ENCODE measurements around the gene SFSWAP.

The SFSWAP gene

GRCh38 chr12:131832321-131833231, 121.7 kb downstream of the SFSWAP start:
- H2AFZ ChIP-seq (ENCODE audit: low read depth), result no peak overlapping the region
- H3K36me3 ChIP-seq (ENCODE audit: insufficient read depth), result no peaks in the 10 kb centered on the region
- H3K4me2 ChIP-seq, result no peak overlapping the region
- H3K9ac ChIP-seq, result no peak overlapping the region
- no peak overlapping the region for H3K27ac ChIP-seq
- no peak for TF ChIP-seq CTCF (conservative IDR thresholded peaks at IDR 0.05; ENCODE audit: low read depth, low read length)
- peaks cover 13% of the 10 kb centered on the region for H3K27me3 ChIP-seq (ENCODE audit: insufficient read depth, low read depth)
- no peaks in the 10 kb centered on the region for H4K20me1 ChIP-seq (ENCODE audit: insufficient read depth)
- H3K4me3 ChIP-seq (IDR thresholded peaks at IDR 0.05; ENCODE audit: insufficient read depth, low read depth, low read length), result no peak overlapping the region
- no peaks in the 10 kb centered on the region for H3K4me1 ChIP-seq (ENCODE audit: low read depth, poor library complexity, severe bottlenecking)
- no peaks in the 10 kb centered on the region for H3K79me2 ChIP-seq (ENCODE audit: insufficient read depth, low read depth)

GRCh38 chr12:131833288-131833895, 122.5 kb downstream of the SFSWAP start:
- 0 out of 2 replicates have a peak, but pooled peaks have one; percentile 27 for TF ChIP-seq CTCF (conservative IDR thresholded peaks at IDR 0.05; ENCODE audit: low read depth, low read length)
- H4K20me1 ChIP-seq (ENCODE audit: insufficient read depth), result no peaks in the 10 kb centered on the region
- H3K9ac ChIP-seq, result no peak overlapping the region
- H2AFZ ChIP-seq (ENCODE audit: low read depth), result no peak overlapping the region
- no peaks in the 10 kb centered on the region for H3K4me1 ChIP-seq (ENCODE audit: low read depth, poor library complexity, severe bottlenecking)
- no peaks in the 10 kb centered on the region for H3K79me2 ChIP-seq (ENCODE audit: insufficient read depth, low read depth)
- peaks cover 13% of the 10 kb centered on the region for H3K27me3 ChIP-seq (ENCODE audit: insufficient read depth, low read depth)
- no peaks in the 10 kb centered on the region for H3K36me3 ChIP-seq (ENCODE audit: insufficient read depth)
- no peak overlapping the region for H3K27ac ChIP-seq
- no peak overlapping the region for H3K4me3 ChIP-seq (IDR thresholded peaks at IDR 0.05; ENCODE audit: insufficient read depth, low read depth, low read length)
- H3K4me2 ChIP-seq, result no peak overlapping the region

- Histone ChIP-seq H3K36me3 (ENCODE audit: insufficient read depth) (no peaks in the 10 kb centered on the region), H3K4me1 (ENCODE audit: low read depth, poor library complexity, severe bottlenecking) (no peaks in the 10 kb centered on the region), H4K20me1 (ENCODE audit: insufficient read depth) (no peaks in the 10 kb centered on the region), H3K4me3 (IDR thresholded peaks at IDR 0.05; ENCODE audit: insufficient read depth, low read depth, low read length) (no peak overlapping the region), H2AFZ (ENCODE audit: low read depth) (no peak overlapping the region), H3K27ac (no peak overlapping the region), H3K9ac (no peak overlapping the region), H3K79me2 (ENCODE audit: insufficient read depth, low read depth) (no peaks in the 10 kb centered on the region), H3K4me2 (no peak overlapping the region), H3K27me3 (ENCODE audit: insufficient read depth, low read depth) (peaks cover 13% of the 10 kb centered on the region)
- no peak for TF ChIP-seq CTCF (conservative IDR thresholded peaks at IDR 0.05; ENCODE audit: low read depth, low read length)
Observed at GRCh38 chr12:131833896-131834641, 123.2 kb downstream of the SFSWAP start.

GRCh38 chr12:131834798-131835615, 124.1 kb downstream of the SFSWAP start:
- no peak overlapping the region for H3K9ac ChIP-seq
- no peaks in the 10 kb centered on the region for H4K20me1 ChIP-seq (ENCODE audit: insufficient read depth)
- H3K27me3 ChIP-seq (ENCODE audit: insufficient read depth, low read depth), result peaks cover 7% of the 10 kb centered on the region
- H3K4me1 ChIP-seq (ENCODE audit: low read depth, poor library complexity, severe bottlenecking), result no peaks in the 10 kb centered on the region
- no peak overlapping the region for H3K4me3 ChIP-seq (IDR thresholded peaks at IDR 0.05; ENCODE audit: insufficient read depth, low read depth, low read length)
- no peaks in the 10 kb centered on the region for H3K36me3 ChIP-seq (ENCODE audit: insufficient read depth)
- H3K4me2 ChIP-seq, result no peak overlapping the region
- no peak overlapping the region for H3K27ac ChIP-seq
- TF ChIP-seq CTCF (conservative IDR thresholded peaks at IDR 0.05; ENCODE audit: low read depth, low read length), result no peak
- H3K79me2 ChIP-seq (ENCODE audit: insufficient read depth, low read depth), result no peaks in the 10 kb centered on the region
- H2AFZ ChIP-seq (ENCODE audit: low read depth), result no peak overlapping the region

All from KMS-11 (cell line).